ENCODE results near the gene PCDHGA2.

Gene PCDHGA2

GRCh38 chr5:141383345-141383744 is 44.8 kb downstream of the PCDHGA2 start:
- DNase-seq = no peak

- DNase-seq = no peak
Measured at GRCh38 chr5:141384471-141385267, 46.1 kb downstream of the PCDHGA2 start.

DNA sequence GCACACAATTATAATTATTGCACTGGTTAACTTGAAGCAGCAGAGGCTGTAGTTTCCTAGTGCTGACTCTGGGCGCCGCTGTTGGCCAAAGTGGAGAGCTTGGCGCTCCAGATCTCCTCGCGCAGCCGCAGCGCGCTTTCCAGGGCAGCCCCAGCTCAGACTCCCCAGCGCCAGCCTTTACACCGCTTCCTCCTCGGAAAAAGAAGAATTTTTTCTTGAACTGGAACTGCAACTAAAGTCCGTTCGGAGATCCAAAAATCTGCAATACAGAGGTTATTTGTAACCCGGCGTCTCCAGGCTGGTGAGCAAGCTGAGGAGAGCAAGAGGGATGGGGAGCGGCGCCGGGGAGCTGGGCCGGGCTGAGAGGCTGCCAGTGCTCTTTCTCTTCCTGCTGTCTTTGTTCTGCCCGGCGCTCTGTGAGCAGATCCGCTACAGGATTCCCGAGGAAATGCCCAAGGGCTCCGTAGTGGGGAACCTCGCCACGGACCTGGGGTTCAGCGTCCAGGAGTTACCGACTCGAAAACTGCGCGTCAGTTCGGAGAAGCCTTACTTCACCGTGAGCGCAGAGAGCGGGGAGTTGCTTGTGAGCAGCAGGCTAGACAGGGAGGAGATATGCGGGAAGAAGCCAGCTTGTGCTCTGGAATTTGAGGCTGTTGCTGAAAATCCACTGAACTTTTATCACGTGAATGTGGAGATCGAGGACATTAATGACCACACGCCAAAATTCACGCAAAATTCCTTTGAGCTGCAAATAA is 49.2 kb downstream of the PCDHGA2 start, which contains the start of gene PCDHGB4:
PCDHGB4 (plus strand) TSS at position 142 of the 755 bp plus-strand sequence; CDS start at position 329, 187 bp downstream.
- peak; percentile 29 for DNase-seq

GRCh38 chr5:141388661-141389060 is 50.1 kb downstream of the PCDHGA2 start:
- DNase-seq = no peak

- no peak for DNase-seq
Measured at GRCh38 chr5:141389153-141390042, 50.8 kb downstream of the PCDHGA2 start.

GRCh38 chr5:141392429-141393198 is 54.1 kb downstream of the PCDHGA2 start, which contains the start of gene PCDHGA8:
Gene PCDHGA8 (plus strand): TSS chr5:141392633. CDS start chr5:141392814, 181 bp downstream.
- DNase-seq = no peak
